WTC11 (cell line): ENCODE results near the gene BORCS5. TPM values are rescaled to one million over a fixed set of nuclear protein-coding genes. Genes with fewer than 3 reads are reported as not detected.

Experiments
- ATAC-seq: fragments of 200-7000 bp; cut with Tn5 transposase; 2 replicates; pipeline ENCODE4 v1.10.0; 2021; ENCODE audit warnings: mild to moderate bottlenecking, moderate library complexity
- CTCF ChIA-PET: fragments of 300-600 bp; sonication (Branson Sonifier 250); formaldehyde crosslinking; loops from one replicate; lab custom pipeline; 2021; ENCODE audit warnings: antibody characterized with exemption; lab: Charles Lee
- POLR2A ChIA-PET: fragments of 350-600 bp; sonication (Branson Sonifier 250); formaldehyde crosslinking; loops from one replicate; lab custom pipeline; 2021; ENCODE audit warnings: antibody characterized with exemption; lab: Charles Lee
- DNase-seq: peaks from one replicate; pipeline ENCODE4 v3.0.0; 2021; ENCODE audit warnings: low spot score
- H3K27ac Mint-ChIP-seq: 2 replicates; pipeline ENCODE4 v1.8.0; 2021; ENCODE audit warnings: mixed read lengths
- H3K27me3 Mint-ChIP-seq: 2 replicates; pipeline ENCODE4 v1.8.0; 2021; ENCODE audit warnings: low read depth, mild to moderate bottlenecking, moderate library complexity, mixed read lengths
- H3K36me3 Mint-ChIP-seq: 2 replicates; pipeline ENCODE4 v1.8.0; 2021; ENCODE audit warnings: mixed read lengths
- H3K4me1 Mint-ChIP-seq: 2 replicates; pipeline ENCODE4 v1.8.0; 2022; ENCODE audit warnings: mixed read lengths
- H3K4me3 Mint-ChIP-seq: 2 replicates; pipeline ENCODE4 v1.8.0; 2021; ENCODE audit warnings: mild to moderate bottlenecking, moderate library complexity, mixed read lengths
- H3K9me3 Mint-ChIP-seq: 2 replicates; pipeline ENCODE4 v1.8.0; 2021; ENCODE audit warnings: mixed read lengths
- CBFB ChIP-seq: sonication (generic); formaldehyde crosslinking; IDR thresholded peaks from 2 replicates; pipeline ENCODE4 v1.8.1; 2022; ENCODE audit warnings: mild to moderate bottlenecking, low read depth, missing genetic modification reagents
- EMX1 ChIP-seq: fragments of 250-450 bp; sonication (Bioruptor Pico); IDR thresholded peaks from 2 replicates; pipeline ENCODE4 v1.8.0; 2021; ENCODE audit warnings: mild to moderate bottlenecking
- FOXJ3 ChIP-seq: sonication (generic); formaldehyde crosslinking; IDR thresholded peaks from 2 replicates; pipeline ENCODE4 v1.9.0; 2021; ENCODE audit warnings: missing genetic modification reagents, mild to moderate bottlenecking, borderline replicate concordance
- FOXP1 ChIP-seq: sonication (generic); formaldehyde crosslinking; IDR thresholded peaks from 2 replicates; pipeline ENCODE4 v1.8.0; 2022; ENCODE audit warnings: missing genetic modification reagents, mild to moderate bottlenecking, moderate library complexity, borderline replicate concordance
- HMGA2 ChIP-seq: fragments of 250-450 bp; sonication (Bioruptor Pico); IDR thresholded peaks from 2 replicates; pipeline ENCODE4 v1.4.0; 2021; ENCODE audit warnings: mild to moderate bottlenecking, moderate library complexity
- JAZF1 ChIP-seq: fragments of 250-450 bp; sonication (Bioruptor Pico); IDR thresholded peaks from 2 replicates; pipeline ENCODE4 v1.9.0; 2021; ENCODE audit warnings: moderate library complexity, mild to moderate bottlenecking, inconsistent platforms
- MXD4 ChIP-seq: fragments of 250-450 bp; sonication (Bioruptor Pico); IDR thresholded peaks from 2 replicates; pipeline ENCODE4 v1.8.0; 2021; ENCODE audit warnings: mild to moderate bottlenecking, moderate library complexity, borderline replicate concordance
- NFATC4 ChIP-seq: fragments of 250-450 bp; sonication (Bioruptor Pico); IDR thresholded peaks from 2 replicates; pipeline ENCODE4 v1.9.0; 2021; ENCODE audit warnings: mild to moderate bottlenecking
- NR1H2 ChIP-seq: sonication (generic); formaldehyde crosslinking; IDR thresholded peaks from 2 replicates; pipeline ENCODE4 v1.9.0; 2021; ENCODE audit warnings: mild to moderate bottlenecking, moderate library complexity, missing genetic modification reagents
- OVOL2 ChIP-seq: fragments of 250-450 bp; sonication (Bioruptor Pico); IDR thresholded peaks from 2 replicates; pipeline ENCODE4 v1.9.0; 2021; ENCODE audit warnings: mild to moderate bottlenecking, borderline replicate concordance
- SP1 ChIP-seq: sonication (generic); formaldehyde crosslinking; conservative IDR thresholded peaks from 2 replicates; pipeline ENCODE4 v1.8.1; 2022; ENCODE audit warnings: missing genetic modification reagents
- TCF7 ChIP-seq: sonication (generic); formaldehyde crosslinking; IDR thresholded peaks from 2 replicates; pipeline ENCODE4 v1.8.0; 2022; ENCODE audit warnings: mild to moderate bottlenecking, low read depth, missing genetic modification reagents, moderate library complexity
- ZNF232 ChIP-seq: sonication (generic); formaldehyde crosslinking; IDR thresholded peaks from 2 replicates; pipeline ENCODE4 v1.8.0; 2022; ENCODE audit warnings: mild to moderate bottlenecking, missing genetic modification reagents
- ZNF396 ChIP-seq: fragments of 250-450 bp; sonication (Bioruptor Pico); IDR thresholded peaks from 2 replicates; pipeline ENCODE4 v1.8.0; 2021; ENCODE audit warnings: mild to moderate bottlenecking, moderate library complexity, borderline replicate concordance
- ZNF423 ChIP-seq: fragments of 250-450 bp; sonication (Bioruptor Pico); IDR thresholded peaks from 2 replicates; pipeline ENCODE4 v2.1.2; 2022; ENCODE audit warnings: mild to moderate bottlenecking, moderate library complexity
- total RNA-seq: library from RNA; stranded (reverse); gene quantifications from 3 replicates; pipeline ENCODE4 v1.2.3, GENCODE V29; 2021
- TF ChIP-seq, protein P1 (sequence below): sonication (generic); formaldehyde crosslinking; IDR thresholded peaks from 2 replicates; pipeline ENCODE4 v1.8.0; 2023; ENCODE audit warnings: missing genetic modification reagents, mild to moderate bottlenecking, borderline replicate concordance
- TF ChIP-seq, protein P2 (sequence below): sonication (generic); formaldehyde crosslinking; IDR thresholded peaks from 2 replicates; pipeline ENCODE4 v1.8.0; 2022; ENCODE audit warnings: mild to moderate bottlenecking, missing genetic modification reagents
- TF ChIP-seq, protein P3 (sequence below): sonication (generic); formaldehyde crosslinking; conservative IDR thresholded peaks from 2 replicates; pipeline ENCODE4 v1.8.1; 2022; ENCODE audit warnings: mild to moderate bottlenecking, missing genetic modification reagents
- TF ChIP-seq, protein P4 (sequence below): fragments of 250-450 bp; sonication (Bioruptor Pico); IDR thresholded peaks from 2 replicates; pipeline ENCODE4 v1.9.0; 2021; ENCODE audit warnings: mild to moderate bottlenecking, borderline replicate concordance
- TF ChIP-seq, protein P5 (sequence below): fragments of 250-450 bp; sonication (Bioruptor Pico); IDR thresholded peaks from 2 replicates; pipeline ENCODE4 v2.1.2; 2022; ENCODE audit warnings: mild to moderate bottlenecking, moderate library complexity

The BORCS5 gene
- total RNA-seq, 1 experiment from 2014 or later = 16.4 TPM

DNA sequence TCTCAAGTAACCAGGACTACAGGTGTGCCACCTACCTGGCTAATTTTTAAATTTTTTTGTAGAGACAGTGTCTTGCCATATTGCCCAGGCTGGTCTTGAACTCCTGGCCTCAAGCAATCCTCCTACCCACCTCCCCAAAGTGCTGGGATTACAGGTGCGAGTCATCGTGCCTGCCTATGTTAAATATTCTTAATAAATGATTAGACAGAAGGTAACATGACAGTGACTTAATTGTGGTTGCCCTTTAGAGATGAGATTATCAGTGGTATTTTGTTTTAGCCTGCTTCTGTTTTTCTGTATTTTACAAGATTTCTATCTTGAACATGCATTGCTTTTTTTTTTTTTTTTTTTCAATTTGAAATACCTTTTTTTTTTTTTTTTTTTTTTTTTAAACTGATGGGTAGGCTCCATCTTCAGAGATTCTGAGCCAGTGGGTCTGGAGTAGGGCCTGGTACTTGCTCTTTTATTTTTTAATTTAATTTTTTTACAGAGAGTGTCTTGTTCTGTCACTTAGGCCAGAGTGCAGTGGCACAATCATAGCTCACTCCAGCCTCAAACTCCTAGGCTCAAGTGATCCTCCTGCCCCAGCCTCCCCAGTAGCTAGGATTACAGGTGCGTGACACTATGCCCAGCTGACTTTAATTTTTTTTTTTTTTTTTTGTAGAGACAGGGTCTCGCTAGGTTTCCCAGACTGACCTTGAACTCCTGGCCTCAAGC, 88.4 kb downstream of the BORCS5 start (continued):
- TF ChIP-seq, protein P1, sequence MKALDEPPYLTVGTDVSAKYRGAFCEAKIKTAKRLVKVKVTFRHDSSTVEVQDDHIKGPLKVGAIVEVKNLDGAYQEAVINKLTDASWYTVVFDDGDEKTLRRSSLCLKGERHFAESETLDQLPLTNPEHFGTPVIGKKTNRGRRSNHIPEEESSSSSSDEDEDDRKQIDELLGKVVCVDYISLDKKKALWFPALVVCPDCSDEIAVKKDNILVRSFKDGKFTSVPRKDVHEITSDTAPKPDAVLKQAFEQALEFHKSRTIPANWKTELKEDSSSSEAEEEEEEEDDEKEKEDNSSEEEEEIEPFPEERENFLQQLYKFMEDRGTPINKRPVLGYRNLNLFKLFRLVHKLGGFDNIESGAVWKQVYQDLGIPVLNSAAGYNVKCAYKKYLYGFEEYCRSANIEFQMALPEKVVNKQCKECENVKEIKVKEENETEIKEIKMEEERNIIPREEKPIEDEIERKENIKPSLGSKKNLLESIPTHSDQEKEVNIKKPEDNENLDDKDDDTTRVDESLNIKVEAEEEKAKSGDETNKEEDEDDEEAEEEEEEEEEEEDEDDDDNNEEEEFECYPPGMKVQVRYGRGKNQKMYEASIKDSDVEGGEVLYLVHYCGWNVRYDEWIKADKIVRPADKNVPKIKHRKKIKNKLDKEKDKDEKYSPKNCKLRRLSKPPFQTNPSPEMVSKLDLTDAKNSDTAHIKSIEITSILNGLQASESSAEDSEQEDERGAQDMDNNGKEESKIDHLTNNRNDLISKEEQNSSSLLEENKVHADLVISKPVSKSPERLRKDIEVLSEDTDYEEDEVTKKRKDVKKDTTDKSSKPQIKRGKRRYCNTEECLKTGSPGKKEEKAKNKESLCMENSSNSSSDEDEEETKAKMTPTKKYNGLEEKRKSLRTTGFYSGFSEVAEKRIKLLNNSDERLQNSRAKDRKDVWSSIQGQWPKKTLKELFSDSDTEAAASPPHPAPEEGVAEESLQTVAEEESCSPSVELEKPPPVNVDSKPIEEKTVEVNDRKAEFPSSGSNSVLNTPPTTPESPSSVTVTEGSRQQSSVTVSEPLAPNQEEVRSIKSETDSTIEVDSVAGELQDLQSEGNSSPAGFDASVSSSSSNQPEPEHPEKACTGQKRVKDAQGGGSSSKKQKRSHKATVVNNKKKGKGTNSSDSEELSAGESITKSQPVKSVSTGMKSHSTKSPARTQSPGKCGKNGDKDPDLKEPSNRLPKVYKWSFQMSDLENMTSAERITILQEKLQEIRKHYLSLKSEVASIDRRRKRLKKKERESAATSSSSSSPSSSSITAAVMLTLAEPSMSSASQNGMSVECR (CRISPR knock-in tag) = no peak
- TF ChIP-seq, all 79 proteins: peak for 0

DNA sequence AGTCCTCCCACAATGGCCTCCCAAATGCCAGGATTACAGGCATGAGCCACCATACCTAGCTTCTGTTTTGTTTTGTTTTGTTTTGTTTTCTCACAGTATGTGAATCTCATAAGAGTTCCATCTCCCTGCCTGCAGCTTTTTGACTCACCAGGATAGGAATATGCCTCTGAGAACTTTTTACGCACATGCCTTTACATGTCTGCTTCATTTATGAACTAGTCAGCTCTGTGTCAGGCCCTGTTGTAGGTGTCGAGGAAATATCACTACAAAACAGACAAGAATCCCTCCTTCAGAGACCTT, 89.0 kb downstream of the BORCS5 start:
- Mint-ChIP-seq H3K4me1 (peaks cover 26% of the 10 kb centered on the region), H3K36me3 (no peaks in the 10 kb centered on the region), H3K4me3 (no peak overlapping the region), H3K9me3 (no peaks in the 10 kb centered on the region), H3K27ac (no peak overlapping the region; the same call in 1 of the 2 replicates), H3K27me3 (no peaks in the 10 kb centered on the region)
- CTCF ChIA-PET = no interaction called here
- TF ChIP-seq, protein P2, sequence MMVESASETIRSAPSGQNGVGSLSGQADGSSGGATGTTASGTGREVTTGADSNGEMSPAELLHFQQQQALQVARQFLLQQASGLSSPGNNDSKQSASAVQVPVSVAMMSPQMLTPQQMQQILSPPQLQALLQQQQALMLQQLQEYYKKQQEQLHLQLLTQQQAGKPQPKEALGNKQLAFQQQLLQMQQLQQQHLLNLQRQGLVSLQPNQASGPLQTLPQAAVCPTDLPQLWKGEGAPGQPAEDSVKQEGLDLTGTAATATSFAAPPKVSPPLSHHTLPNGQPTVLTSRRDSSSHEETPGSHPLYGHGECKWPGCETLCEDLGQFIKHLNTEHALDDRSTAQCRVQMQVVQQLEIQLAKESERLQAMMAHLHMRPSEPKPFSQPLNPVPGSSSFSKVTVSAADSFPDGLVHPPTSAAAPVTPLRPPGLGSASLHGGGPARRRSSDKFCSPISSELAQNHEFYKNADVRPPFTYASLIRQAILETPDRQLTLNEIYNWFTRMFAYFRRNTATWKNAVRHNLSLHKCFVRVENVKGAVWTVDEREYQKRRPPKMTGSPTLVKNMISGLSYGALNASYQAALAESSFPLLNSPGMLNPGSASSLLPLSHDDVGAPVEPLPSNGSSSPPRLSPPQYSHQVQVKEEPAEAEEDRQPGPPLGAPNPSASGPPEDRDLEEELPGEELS (CRISPR knock-in tag) = no peak
- TF ChIP-seq MXD4 (CRISPR knock-in tag) = no peak
- TF ChIP-seq NR1H2 (CRISPR knock-in tag) = no peak
- TF ChIP-seq, protein P3, sequence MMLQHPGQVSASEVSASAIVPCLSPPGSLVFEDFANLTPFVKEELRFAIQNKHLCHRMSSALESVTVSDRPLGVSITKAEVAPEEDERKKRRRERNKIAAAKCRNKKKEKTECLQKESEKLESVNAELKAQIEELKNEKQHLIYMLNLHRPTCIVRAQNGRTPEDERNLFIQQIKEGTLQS (CRISPR knock-in tag) = no peak
- TF ChIP-seq TCF7 (CRISPR knock-in tag) = no peak
- TF ChIP-seq ZNF396 = no peak
- TF ChIP-seq CBFB (CRISPR knock-in tag) = no peak
- TF ChIP-seq NFATC4 = no peak
- TF ChIP-seq, protein P4, sequence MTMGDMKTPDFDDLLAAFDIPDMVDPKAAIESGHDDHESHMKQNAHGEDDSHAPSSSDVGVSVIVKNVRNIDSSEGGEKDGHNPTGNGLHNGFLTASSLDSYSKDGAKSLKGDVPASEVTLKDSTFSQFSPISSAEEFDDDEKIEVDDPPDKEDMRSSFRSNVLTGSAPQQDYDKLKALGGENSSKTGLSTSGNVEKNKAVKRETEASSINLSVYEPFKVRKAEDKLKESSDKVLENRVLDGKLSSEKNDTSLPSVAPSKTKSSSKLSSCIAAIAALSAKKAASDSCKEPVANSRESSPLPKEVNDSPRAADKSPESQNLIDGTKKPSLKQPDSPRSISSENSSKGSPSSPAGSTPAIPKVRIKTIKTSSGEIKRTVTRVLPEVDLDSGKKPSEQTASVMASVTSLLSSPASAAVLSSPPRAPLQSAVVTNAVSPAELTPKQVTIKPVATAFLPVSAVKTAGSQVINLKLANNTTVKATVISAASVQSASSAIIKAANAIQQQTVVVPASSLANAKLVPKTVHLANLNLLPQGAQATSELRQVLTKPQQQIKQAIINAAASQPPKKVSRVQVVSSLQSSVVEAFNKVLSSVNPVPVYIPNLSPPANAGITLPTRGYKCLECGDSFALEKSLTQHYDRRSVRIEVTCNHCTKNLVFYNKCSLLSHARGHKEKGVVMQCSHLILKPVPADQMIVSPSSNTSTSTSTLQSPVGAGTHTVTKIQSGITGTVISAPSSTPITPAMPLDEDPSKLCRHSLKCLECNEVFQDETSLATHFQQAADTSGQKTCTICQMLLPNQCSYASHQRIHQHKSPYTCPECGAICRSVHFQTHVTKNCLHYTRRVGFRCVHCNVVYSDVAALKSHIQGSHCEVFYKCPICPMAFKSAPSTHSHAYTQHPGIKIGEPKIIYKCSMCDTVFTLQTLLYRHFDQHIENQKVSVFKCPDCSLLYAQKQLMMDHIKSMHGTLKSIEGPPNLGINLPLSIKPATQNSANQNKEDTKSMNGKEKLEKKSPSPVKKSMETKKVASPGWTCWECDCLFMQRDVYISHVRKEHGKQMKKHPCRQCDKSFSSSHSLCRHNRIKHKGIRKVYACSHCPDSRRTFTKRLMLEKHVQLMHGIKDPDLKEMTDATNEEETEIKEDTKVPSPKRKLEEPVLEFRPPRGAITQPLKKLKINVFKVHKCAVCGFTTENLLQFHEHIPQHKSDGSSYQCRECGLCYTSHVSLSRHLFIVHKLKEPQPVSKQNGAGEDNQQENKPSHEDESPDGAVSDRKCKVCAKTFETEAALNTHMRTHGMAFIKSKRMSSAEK (CRISPR knock-in tag) = no peak
- TF ChIP-seq, protein P5, sequence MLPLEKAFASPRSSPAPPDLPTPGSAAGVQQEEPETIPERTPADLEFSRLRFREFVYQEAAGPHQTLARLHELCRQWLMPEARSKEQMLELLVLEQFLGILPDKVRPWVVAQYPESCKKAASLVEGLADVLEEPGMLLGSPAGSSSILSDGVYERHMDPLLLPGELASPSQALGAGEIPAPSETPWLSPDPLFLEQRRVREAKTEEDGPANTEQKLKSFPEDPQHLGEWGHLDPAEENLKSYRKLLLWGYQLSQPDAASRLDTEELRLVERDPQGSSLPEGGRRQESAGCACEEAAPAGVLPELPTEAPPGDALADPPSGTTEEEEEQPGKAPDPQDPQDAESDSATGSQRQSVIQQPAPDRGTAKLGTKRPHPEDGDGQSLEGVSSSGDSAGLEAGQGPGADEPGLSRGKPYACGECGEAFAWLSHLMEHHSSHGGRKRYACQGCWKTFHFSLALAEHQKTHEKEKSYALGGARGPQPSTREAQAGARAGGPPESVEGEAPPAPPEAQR (CRISPR knock-in tag) = no peak
- no peak for TF ChIP-seq ZNF232 (CRISPR knock-in tag)
- TF ChIP-seq EMX1 (CRISPR knock-in tag) = no peak
- TF ChIP-seq FOXJ3 (CRISPR knock-in tag) = no peak
- no peak for TF ChIP-seq JAZF1 (CRISPR knock-in tag)
- no peak for TF ChIP-seq HMGA2 (CRISPR knock-in tag)
- TF ChIP-seq ZNF423 = no peak
- TF ChIP-seq OVOL2 (CRISPR knock-in tag) = no peak
- no peak for TF ChIP-seq SP1 (CRISPR knock-in tag)
- TF ChIP-seq FOXP1 (CRISPR knock-in tag) = no peak
- DNase-seq (no peak), ATAC-seq (no peak)
- POLR2A ChIA-PET = interaction anchor here (0.7 kb wide), 1 partner anchor 28 kb away, joined by 3 read pairs; no protein-coding TSS in a partner anchor
